GM23338 (cell line): ENCODE data around the gene STRN4.

Source experiments
- CREB1 ChIP-seq: fragments of 250-450 bp; sonication (Bioruptor Pico); IDR thresholded peaks from 2 replicates; pipeline ENCODE4 v1.5.0; 2020; ENCODE audit warnings: low read depth, mild to moderate bottlenecking, moderate library complexity
- EZH2 ChIP-seq: fragments of 200-600 bp; sonication (generic); IDR thresholded peaks from one replicate; pipeline ENCODE4 v1.8.0; 2017; ENCODE audit warnings: antibody characterized with exemption, mild to moderate bottlenecking, low read depth; ENCODE audit not compliant: unreplicated experiment
- EZH2phosphoT487 ChIP-seq: fragments of 200-600 bp; sonication (generic); IDR thresholded peaks from one replicate; pipeline ENCODE4 v1.8.1; 2018; ENCODE audit warnings: antibody characterized with exemption; ENCODE audit not compliant: unreplicated experiment
- JUNB ChIP-seq: IDR thresholded peaks from one replicate; pipeline ENCODE4 v1.6.1; 2016; ENCODE audit warnings: antibody characterized with exemption; ENCODE audit not compliant: unreplicated experiment
- POLR2AphosphoS5 ChIP-seq: IDR thresholded peaks from 2 replicates; pipeline ENCODE4 v1.6.1; 2016; ENCODE audit warnings: antibody characterized with exemption, low read depth
- STAT1 ChIP-seq: IDR thresholded peaks from one replicate; pipeline ENCODE4 v1.6.1; 2016; ENCODE audit warnings: antibody characterized with exemption; ENCODE audit not compliant: unreplicated experiment
- ZNF331 ChIP-seq: fragments of 250-450 bp; sonication (Bioruptor Pico); IDR thresholded peaks from 2 replicates; pipeline ENCODE4 v1.5.0; 2020; ENCODE audit warnings: low read depth, mild to moderate bottlenecking, moderate library complexity
- TF ChIP-seq, protein P1 (sequence below), 2 experiments: fragments of 200-600 bp in 1 of 2; sonication (generic) in 1 of 2; conservative IDR thresholded peaks; 2 replicates each; pipeline versions ENCODE4 v1.5.1 to v1.6.1; 2016 to 2017; ENCODE audit warnings: antibody characterized with exemption in 2 of 2, low read depth in 2 of 2, mild to moderate bottlenecking in 2 of 2, moderate library complexity in 1 of 2
- TF ChIP-seq, protein P2 (sequence below): IDR thresholded peaks from one replicate; pipeline ENCODE4 v1.6.1; 2018; ENCODE audit warnings: antibody characterized with exemption; ENCODE audit not compliant: unreplicated experiment
- TF ChIP-seq, protein P3 (sequence below): IDR thresholded peaks from 2 replicates; pipeline ENCODE4 v1.6.1; 2016; ENCODE audit warnings: antibody characterized with exemption

DNA sequence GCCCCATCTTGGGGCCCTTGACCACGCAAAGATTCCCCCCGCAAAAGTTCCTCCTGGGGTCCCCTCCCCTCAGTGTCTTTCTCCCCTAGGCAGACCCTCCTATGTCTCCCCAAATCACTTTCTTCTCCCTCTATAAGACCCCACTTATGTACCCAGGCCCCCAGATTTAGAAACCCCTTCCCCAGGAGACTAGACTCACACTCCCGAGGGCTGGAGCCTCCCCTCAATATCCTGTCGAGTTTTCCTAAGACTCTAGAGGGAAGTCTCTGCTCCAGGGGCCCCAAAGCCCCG, 40.7 kb upstream of the STRN4 start:
- TF ChIP-seq, protein P1, sequence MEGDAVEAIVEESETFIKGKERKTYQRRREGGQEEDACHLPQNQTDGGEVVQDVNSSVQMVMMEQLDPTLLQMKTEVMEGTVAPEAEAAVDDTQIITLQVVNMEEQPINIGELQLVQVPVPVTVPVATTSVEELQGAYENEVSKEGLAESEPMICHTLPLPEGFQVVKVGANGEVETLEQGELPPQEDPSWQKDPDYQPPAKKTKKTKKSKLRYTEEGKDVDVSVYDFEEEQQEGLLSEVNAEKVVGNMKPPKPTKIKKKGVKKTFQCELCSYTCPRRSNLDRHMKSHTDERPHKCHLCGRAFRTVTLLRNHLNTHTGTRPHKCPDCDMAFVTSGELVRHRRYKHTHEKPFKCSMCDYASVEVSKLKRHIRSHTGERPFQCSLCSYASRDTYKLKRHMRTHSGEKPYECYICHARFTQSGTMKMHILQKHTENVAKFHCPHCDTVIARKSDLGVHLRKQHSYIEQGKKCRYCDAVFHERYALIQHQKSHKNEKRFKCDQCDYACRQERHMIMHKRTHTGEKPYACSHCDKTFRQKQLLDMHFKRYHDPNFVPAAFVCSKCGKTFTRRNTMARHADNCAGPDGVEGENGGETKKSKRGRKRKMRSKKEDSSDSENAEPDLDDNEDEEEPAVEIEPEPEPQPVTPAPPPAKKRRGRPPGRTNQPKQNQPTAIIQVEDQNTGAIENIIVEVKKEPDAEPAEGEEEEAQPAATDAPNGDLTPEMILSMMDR (conservative IDR thresholded peaks at IDR 0.05; ENCODE audit: low read depth in 2 of 2): no peak
- TF ChIP-seq, protein P2, sequence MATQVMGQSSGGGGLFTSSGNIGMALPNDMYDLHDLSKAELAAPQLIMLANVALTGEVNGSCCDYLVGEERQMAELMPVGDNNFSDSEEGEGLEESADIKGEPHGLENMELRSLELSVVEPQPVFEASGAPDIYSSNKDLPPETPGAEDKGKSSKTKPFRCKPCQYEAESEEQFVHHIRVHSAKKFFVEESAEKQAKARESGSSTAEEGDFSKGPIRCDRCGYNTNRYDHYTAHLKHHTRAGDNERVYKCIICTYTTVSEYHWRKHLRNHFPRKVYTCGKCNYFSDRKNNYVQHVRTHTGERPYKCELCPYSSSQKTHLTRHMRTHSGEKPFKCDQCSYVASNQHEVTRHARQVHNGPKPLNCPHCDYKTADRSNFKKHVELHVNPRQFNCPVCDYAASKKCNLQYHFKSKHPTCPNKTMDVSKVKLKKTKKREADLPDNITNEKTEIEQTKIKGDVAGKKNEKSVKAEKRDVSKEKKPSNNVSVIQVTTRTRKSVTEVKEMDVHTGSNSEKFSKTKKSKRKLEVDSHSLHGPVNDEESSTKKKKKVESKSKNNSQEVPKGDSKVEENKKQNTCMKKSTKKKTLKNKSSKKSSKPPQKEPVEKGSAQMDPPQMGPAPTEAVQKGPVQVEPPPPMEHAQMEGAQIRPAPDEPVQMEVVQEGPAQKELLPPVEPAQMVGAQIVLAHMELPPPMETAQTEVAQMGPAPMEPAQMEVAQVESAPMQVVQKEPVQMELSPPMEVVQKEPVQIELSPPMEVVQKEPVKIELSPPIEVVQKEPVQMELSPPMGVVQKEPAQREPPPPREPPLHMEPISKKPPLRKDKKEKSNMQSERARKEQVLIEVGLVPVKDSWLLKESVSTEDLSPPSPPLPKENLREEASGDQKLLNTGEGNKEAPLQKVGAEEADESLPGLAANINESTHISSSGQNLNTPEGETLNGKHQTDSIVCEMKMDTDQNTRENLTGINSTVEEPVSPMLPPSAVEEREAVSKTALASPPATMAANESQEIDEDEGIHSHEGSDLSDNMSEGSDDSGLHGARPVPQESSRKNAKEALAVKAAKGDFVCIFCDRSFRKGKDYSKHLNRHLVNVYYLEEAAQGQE: no peak
- TF ChIP-seq POLR2AphosphoS5 (no peak), EZH2 (no peak), ZNF331 (no peak), EZH2phosphoT487 (no peak), CREB1 (CRISPR knock-in tag) (no peak), JUNB (no peak), STAT1 (no peak)
- TF ChIP-seq, protein P3, sequence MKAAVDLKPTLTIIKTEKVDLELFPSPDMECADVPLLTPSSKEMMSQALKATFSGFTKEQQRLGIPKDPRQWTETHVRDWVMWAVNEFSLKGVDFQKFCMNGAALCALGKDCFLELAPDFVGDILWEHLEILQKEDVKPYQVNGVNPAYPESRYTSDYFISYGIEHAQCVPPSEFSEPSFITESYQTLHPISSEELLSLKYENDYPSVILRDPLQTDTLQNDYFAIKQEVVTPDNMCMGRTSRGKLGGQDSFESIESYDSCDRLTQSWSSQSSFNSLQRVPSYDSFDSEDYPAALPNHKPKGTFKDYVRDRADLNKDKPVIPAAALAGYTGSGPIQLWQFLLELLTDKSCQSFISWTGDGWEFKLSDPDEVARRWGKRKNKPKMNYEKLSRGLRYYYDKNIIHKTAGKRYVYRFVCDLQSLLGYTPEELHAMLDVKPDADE: no peak
